K562 (cell line): Measurements from ENCODE around the gene CEMIP. TPM values are rescaled to one million over a fixed set of nuclear protein-coding genes. Genes with fewer than 3 reads are reported as not detected.
A peak's percentile ranks its signal among the peaks of the same experiment; 100 is the strongest.

Experiments used
- CSDE1 ChIP-seq, 2 experiments: fragments of 450-650 bp; IDR thresholded peaks; 2 replicates each; pipeline ENCODE4 v1.6.1; 2016; ENCODE audit warnings: mild to moderate bottlenecking in 1 of 2
- GTF2F1 ChIP-seq: IDR thresholded peaks from 2 replicates; pipeline ENCODE4 v1.6.1; 2011; ENCODE audit warnings: low read depth, low read length, improper control_type of control experiment
- ILK ChIP-seq: fragments of 450-650 bp; IDR thresholded peaks from 2 replicates; pipeline ENCODE4 v1.6.1; 2016; ENCODE audit warnings: missing genetic modification characterization, low read depth, mild to moderate bottlenecking, missing compliant biosample characterization, moderate library complexity, borderline replicate concordance
- IRF2 ChIP-seq: sonication (generic); formaldehyde crosslinking; IDR thresholded peaks from 2 replicates; pipeline ENCODE4 v1.8.1; 2022; ENCODE audit warnings: mild to moderate bottlenecking, missing genetic modification reagents
- MBD2 ChIP-seq: sonication (generic); IDR thresholded peaks from 2 replicates; pipeline ENCODE4 v1.6.1; 2016; ENCODE audit warnings: low read depth, borderline replicate concordance
- MED1 ChIP-seq: sonication (generic); formaldehyde crosslinking; IDR thresholded peaks from 2 replicates; pipeline ENCODE4 v1.8.1; 2023; ENCODE audit warnings: missing genetic modification reagents, borderline replicate concordance
- MTA1 ChIP-seq: fragments of 450-650 bp; IDR thresholded peaks from 2 replicates; pipeline ENCODE4 v1.6.1; 2017; ENCODE audit warnings: borderline replicate concordance
- PRPF4 ChIP-seq: fragments of 200-400 bp; formaldehyde crosslinking; IDR thresholded peaks from one replicate; pipeline ENCODE4 v1.6.1; 2017; ENCODE audit warnings: low read length, low read depth, mild to moderate bottlenecking; ENCODE audit not compliant: insufficient read depth, poor library complexity, severe bottlenecking
- RFX7 ChIP-seq: fragments of 250-450 bp; sonication (Bioruptor Pico); IDR thresholded peaks from 2 replicates; pipeline ENCODE4 v1.5.1; 2021; ENCODE audit warnings: mild to moderate bottlenecking
- TAF15 ChIP-seq: fragments of 200-400 bp; formaldehyde crosslinking; IDR thresholded peaks from 2 replicates; pipeline ENCODE4 v1.6.1; 2017; ENCODE audit warnings: mild to moderate bottlenecking, low read depth, low read length, moderate library complexity
- TGIF2 ChIP-seq: sonication (generic); formaldehyde crosslinking; IDR thresholded peaks from 2 replicates; pipeline ENCODE4 v1.8.1; 2022; ENCODE audit warnings: mild to moderate bottlenecking, missing genetic modification reagents, moderate library complexity
- ZNF586 ChIP-seq: fragments of 450-650 bp; formaldehyde crosslinking; conservative IDR thresholded peaks from 2 replicates; pipeline ENCODE4 v1.4.0; 2020; ENCODE audit warnings: mild to moderate bottlenecking, moderate library complexity
- ZNF695 ChIP-seq: fragments of 450-650 bp; formaldehyde crosslinking; IDR thresholded peaks from 2 replicates; pipeline ENCODE4 v1.4.0; 2020; ENCODE audit warnings: mild to moderate bottlenecking, moderate library complexity
- ZNF707 ChIP-seq: fragments of 250-450 bp; sonication (Bioruptor Pico); conservative IDR thresholded peaks from 2 replicates; pipeline ENCODE4 v1.8.0; 2022; ENCODE audit warnings: inconsistent platforms, mild to moderate bottlenecking, moderate library complexity
- ZZZ3 ChIP-seq: fragments of 450-650 bp; IDR thresholded peaks from 2 replicates; pipeline ENCODE4 v1.6.1; 2016; ENCODE audit warnings: antibody characterized with exemption, mild to moderate bottlenecking, moderate library complexity
- polyA plus RNA-seq, 8 experiments: library from polyadenylated mRNA; depleted of rRNA in 4 of 8; stranded (reverse) in 5 of 8; unstranded in 3 of 8; fragments of >200 nt; fragmentation: Nextera tagmentation in 2 of 8; fragmentation: Illumina TruSeq in 1 of 8; extraction: Ambion mirVana in 2 of 8; extraction: Trizol in 1 of 8; gene quantifications; 2 replicates each; pipeline versions ENCODE4 v1.2.1 to v1.2.3, GENCODE V29; 2011 to 2014; ENCODE audit warnings: inconsistent platforms in 1 of 8, missing spikeins in 1 of 8
- total RNA-seq, 7 experiments: library from RNA; depleted of rRNA in 6 of 7; stranded (reverse); fragments of >200 nt in 6 of 7; fragmentation: Illumina TruSeq in 2 of 7; extraction: Trizol in 2 of 7; gene quantifications; 2 replicates each; pipeline versions ENCODE4 v1.2.1 to v1.2.3, GENCODE V29; 2011 to 2021; ENCODE audit warnings: low replicate concordance in 1 of 7
- TF ChIP-seq, protein P1 (sequence below): fragments of 250-450 bp; sonication (Bioruptor Pico); IDR thresholded peaks from 2 replicates; pipeline ENCODE4 v1.5.1; 2021; ENCODE audit warnings: mild to moderate bottlenecking
- TF ChIP-seq, protein P2 (sequence below), 3 experiments: fragments of 200-800 bp in 1 of 3; sonication (Bioruptor generic) in 1 of 3; sonication (generic) in 1 of 3; formaldehyde crosslinking in 1 of 3; IDR thresholded peaks; 2 replicates each; pipeline versions ENCODE4 v1.6.1 to v1.8.0; 2016 to 2022; ENCODE audit warnings: mild to moderate bottlenecking in 2 of 3, missing compliant biosample characterization in 2 of 3, missing genetic modification characterization in 2 of 3, missing genetic modification reagents in 1 of 3
- TF ChIP-seq, protein P3 (sequence below): fragments of 450-650 bp; IDR thresholded peaks from 2 replicates; pipeline ENCODE4 v1.6.1; 2016; ENCODE audit warnings: antibody characterized with exemption
- TF ChIP-seq, protein P4 (sequence below): sonication (generic); formaldehyde crosslinking; IDR thresholded peaks from 2 replicates; pipeline ENCODE4 v1.8.1; 2023; ENCODE audit warnings: mild to moderate bottlenecking, missing genetic modification reagents
- TF ChIP-seq, protein P5 (sequence below): sonication (generic); formaldehyde crosslinking; IDR thresholded peaks from 2 replicates; pipeline ENCODE4 v1.5.0; 2020; ENCODE audit warnings: missing genetic modification reagents

CEMIP gene
- total and polyA plus RNA-seq, 9 of the 15 experiments (the other 6 are each of a cell fraction or from before 2014, with no cell fraction given), result 0.33 TPM; not detected in 8

DNA sequence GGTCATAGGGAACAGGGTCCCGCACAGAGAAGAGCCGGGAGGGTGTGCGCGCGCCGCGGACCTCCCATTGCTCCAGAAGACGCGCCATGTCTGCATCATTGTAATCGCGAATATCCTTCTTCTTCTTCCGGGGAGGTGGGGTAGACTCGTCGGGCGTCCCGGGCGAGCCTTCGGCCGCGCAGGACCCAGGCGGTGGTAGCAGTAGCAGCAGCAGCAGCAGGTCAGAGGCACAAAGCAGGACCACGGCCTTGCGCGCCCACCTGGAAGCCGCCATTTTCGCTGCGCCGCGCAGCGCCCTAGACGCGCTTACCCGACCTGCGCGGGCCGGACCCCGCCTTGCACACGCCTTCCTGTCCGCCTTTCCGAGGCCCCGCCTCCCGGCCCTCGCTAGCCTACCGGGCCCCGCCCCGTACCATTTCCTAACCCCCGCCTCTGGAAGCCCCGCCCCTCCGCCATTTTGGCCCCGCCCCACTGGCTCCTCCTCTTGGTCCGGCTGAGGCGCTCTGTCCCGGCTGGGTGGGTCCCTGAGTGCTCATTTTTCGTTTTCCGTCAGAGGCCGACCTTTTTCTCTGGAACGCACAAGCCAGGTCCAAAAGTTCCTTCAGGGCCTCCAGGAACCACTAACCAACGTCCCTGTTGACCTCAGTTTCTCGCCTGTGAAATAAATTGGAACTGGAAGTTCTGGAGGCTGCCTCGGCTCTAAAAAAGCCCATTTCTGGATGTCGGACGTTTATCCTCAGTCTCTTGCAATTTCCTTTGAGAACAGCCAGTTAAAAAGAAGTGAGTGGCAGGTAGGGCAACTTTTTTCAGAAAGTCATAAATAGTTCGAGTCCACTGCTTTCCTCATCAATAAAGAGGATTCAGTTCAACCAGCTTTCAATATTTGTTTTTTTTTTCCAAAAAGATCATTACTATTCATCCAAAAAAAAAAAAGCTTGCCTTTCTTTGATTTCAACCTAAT is 210.6 kb downstream of the CEMIP start, which contains the start of gene MESD (continued):
- TF ChIP-seq ILK (tag) (no peak), ZNF695 (no peak), CSDE1 (IDR thresholded peaks at IDR 0.05) (no peak), TGIF2 (CRISPR knock-in tag) (no peak), ZNF586 (CRISPR knock-in tag) (no peak), RFX7 (no peak), IRF2 (CRISPR knock-in tag) (no peak), MBD2 (0 out of 2 replicates have a peak, but pooled peaks have one; percentile 16), ZNF707 (no peak), ZZZ3 (no peak), TAF15 (no peak), MED1 (CRISPR knock-in tag) (no peak), MTA1 (no peak), GTF2F1 (peak; percentile 38; the same call in 1 of the 2 replicates), PRPF4 (no peak)
- TF ChIP-seq, protein P1, sequence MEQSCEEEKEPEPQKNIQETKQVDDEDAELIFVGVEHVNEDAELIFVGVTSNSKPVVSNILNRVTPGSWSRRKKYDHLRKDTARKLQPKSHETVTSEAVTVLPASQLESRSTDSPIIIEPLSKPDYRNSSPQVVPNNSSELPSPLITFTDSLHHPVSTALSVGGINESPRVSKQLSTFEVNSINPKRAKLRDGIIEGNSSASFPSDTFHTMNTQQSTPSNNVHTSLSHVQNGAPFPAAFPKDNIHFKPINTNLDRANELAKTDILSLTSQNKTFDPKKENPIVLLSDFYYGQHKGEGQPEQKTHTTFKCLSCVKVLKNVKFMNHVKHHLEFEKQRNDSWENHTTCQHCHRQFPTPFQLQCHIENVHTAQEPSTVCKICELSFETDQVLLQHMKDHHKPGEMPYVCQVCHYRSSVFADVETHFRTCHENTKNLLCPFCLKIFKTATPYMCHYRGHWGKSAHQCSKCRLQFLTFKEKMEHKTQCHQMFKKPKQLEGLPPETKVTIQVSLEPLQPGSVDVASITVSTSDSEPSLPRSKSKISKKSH (CRISPR knock-in tag), result no peak
- TF ChIP-seq, protein P2, sequence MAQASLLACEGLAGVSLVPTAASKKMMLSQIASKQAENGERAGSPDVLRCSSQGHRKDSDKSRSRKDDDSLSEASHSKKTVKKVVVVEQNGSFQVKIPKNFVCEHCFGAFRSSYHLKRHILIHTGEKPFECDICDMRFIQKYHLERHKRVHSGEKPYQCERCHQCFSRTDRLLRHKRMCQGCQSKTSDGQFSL (CRISPR knock-in tag; IDR thresholded peaks at IDR 0.05), result no peak
- TF ChIP-seq, protein P2 (tag; IDR thresholded peaks at IDR 0.05), result no peak
- TF ChIP-seq, protein P3, sequence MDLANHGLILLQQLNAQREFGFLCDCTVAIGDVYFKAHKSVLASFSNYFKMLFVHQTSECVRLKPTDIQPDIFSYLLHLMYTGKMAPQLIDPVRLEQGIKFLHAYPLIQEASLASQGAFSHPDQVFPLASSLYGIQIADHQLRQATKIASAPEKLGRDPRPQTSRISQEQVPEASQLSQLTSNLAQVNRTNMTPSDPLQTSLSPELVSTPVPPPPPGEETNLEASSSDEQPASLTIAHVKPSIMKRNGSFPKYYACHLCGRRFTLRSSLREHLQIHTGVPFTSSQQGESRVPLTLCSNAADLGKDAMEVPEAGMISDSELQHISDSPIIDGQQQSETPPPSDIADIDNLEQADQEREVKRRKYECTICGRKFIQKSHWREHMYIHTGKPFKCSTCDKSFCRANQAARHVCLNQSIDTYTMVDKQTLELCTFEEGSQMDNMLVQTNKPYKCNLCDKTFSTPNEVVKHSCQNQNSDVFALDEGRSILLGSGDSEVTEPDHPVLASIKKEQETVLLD, result no peak; the same call in 1 of the 2 replicates
- TF ChIP-seq, protein P4, sequence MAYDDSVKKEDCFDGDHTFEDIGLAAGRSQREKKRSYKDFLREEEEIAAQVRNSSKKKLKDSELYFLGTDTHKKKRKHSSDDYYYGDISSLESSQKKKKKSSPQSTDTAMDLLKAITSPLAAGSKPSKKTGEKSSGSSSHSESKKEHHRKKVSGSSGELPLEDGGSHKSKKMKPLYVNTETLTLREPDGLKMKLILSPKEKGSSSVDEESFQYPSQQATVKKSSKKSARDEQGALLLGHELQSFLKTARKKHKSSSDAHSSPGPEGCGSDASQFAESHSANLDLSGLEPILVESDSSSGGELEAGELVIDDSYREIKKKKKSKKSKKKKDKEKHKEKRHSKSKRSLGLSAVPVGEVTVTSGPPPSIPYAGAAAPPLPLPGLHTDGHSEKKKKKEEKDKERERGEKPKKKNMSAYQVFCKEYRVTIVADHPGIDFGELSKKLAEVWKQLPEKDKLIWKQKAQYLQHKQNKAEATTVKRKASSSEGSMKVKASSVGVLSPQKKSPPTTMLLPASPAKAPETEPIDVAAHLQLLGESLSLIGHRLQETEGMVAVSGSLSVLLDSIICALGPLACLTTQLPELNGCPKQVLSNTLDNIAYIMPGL (CRISPR knock-in tag), result no peak
- TF ChIP-seq, protein P5, sequence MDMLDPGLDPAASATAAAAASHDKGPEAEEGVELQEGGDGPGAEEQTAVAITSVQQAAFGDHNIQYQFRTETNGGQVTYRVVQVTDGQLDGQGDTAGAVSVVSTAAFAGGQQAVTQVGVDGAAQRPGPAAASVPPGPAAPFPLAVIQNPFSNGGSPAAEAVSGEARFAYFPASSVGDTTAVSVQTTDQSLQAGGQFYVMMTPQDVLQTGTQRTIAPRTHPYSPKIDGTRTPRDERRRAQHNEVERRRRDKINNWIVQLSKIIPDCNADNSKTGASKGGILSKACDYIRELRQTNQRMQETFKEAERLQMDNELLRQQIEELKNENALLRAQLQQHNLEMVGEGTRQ, result no peak
